T-helper 2 cell (primary cell): ENCODE results near the gene PNPO.

Experiments
- DNase-seq, 5 experiments: peaks; one replicate each; pipeline versions ENCODE4 v3.0.0 to v3.0.0-alpha.2; 2012 to 2022

Gene PNPO

DNA sequence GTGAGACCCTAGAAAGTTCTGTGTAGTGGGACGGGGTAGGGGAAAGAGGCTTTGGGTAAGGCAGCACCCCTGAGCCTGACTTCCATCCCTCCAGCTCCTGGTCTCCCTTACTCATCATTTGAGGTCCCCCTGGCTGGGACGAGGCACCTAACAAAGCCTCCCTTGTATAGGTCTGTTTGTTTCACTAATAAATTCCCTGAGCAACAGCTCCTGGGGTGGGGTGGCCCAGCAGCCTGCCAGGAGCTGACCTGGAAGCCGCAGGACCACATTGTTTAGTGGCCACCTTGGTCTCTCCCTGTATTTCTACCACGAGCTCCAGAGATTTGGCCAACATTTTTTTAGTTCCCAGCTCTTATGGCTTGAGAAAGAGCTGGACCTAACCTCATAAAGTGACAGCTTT, 9.1 kb downstream of the PNPO start:
- no peak for DNase-seq

GRCh38 chr17:47952171-47953021, 11.0 kb downstream of the PNPO start:
- DNase-seq = no peak

GRCh38 chr17:47953909-47954308, 12.5 kb downstream of the PNPO start:
- DNase-seq = no peak

GRCh38 chr17:47955497-47956461, 14.4 kb downstream of the PNPO start:
- DNase-seq = no peak

DNA sequence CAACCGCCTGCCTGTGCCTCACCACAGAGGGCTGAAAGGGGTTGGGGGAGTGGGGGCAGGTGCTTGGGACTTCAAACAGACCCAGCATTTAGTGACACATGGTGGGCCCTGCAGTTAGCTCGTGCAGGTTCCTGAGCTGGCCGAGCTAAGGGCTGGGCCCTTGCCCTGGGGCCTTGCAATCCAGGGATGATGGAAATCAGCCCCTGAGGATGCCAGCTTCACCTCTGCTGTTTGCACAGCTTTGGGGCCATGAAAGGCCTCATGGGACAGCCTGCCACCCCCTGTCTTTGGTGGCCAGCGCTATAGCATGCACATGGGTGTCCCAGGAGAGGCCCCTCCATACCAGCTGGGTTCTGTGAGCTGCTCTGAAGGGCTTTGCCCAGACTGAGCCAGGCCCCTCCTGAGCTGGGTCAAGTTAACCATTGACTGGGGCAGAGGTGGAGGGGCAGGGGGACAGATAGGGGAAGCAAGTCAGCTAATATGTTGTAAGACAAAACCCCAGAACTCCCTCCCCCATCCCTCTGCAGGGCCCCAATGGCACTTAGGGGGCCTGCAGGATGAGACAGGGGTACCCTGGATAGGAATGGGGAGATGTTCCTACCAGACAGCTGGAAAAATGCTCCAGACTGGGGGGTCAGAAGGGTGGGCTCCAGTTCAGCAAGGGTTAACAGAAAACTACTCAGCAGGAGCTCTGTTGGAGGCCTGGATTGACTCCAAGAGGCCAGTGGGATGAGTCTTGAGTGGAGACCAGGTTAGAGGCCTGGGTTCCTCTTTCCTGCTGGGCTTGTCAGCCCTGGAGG, 15.6 kb downstream of the PNPO start:
- no peak for DNase-seq

DNA sequence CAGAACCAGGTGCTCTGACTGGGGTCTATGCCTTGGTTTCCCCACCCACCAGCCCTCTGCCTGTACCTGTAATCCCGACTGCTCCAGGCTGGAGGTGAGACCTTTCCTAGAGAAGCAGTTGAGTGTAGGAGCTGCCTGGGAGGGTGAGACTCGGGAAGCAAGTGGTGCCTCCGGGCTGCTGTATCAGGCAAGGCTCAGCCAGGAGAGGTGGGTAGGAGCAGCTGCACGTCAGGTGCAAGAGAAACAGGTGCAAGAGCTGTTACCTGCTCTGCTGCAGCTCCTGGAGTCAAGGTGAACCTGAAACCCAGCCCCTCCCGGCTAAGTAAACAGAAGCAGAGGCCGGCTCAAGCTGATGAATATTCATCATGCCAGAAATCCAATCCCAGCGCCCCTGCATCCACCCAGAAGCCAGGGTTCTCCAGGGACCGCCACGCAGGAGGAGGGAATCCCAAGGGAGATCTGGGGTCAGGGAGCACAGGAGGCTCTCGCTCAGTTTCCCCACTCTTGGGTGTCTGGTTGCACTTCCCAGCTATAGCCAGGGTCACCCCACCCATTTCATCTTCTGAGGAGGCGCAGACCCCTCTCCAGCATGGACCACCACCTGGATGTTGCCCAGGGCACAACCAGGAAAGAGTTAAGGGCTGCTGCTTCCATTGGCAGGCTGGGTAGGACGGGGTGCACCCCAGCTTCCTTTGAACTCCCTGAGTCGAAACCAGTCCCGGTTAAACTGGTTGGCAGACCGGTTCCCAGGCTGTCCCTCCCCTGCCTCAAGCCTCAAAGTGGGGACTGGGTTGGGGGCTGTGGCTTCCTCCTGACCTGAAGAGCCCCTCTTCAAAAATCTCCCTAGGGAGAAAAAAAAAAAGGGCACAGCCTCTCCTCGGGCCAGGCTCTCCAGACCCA, 16.5 kb downstream of the PNPO start, which contains the start of gene PRR15L:
TSS of gene PRR15L (minus strand) at position 293 of the 900 bp plus-strand sequence. CDS start 4,649 bp downstream, outside the sequence.
- no peak for DNase-seq

GRCh38 chr17:47959825-47960655, 18.7 kb downstream of the PNPO start:
- no peak for DNase-seq

DNA sequence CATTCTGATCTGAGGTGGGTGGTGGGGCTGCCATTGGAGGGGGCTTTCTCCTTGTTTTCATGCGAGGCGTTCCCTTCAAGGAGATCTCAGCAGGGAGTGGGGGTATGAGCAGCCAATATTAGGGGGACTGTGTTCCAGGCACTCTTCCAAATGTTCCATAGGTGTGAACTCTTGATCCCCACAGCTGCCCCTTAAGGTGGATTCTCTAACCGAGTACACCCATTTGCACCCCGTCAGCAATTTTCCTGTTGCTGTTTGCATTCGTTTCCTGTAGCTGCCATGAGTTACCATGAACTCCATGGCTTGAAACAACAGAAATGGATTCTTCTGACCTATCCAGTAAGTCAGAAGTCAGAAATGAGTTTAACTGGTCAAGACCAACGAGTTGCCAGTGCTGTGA, 20.0 kb downstream of the PNPO start:
- no peak for DNase-seq

- DNase-seq = no peak
Measured at GRCh38 chr17:47962901-47963300, 21.5 kb downstream of the PNPO start.

DNA sequence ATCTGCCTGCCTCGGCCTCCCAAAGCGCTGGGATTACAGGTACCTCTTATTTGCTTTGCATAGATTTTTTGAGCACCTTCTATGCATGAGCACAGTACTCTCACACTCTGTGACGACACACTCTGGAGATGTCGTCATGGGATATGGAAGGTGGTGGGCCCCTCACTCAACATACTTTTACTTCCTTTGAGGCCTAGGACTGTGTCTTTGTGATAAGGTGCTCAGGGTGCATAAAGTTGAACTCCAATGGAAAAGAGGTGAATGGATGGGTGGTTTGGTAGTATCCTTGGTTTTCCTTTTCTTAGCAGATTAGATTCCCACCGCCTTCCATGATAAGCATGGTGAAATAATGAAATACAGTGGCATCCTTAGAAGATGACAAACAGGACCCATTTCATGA, 23.5 kb downstream of the PNPO start:
- DNase-seq = no peak

DNA sequence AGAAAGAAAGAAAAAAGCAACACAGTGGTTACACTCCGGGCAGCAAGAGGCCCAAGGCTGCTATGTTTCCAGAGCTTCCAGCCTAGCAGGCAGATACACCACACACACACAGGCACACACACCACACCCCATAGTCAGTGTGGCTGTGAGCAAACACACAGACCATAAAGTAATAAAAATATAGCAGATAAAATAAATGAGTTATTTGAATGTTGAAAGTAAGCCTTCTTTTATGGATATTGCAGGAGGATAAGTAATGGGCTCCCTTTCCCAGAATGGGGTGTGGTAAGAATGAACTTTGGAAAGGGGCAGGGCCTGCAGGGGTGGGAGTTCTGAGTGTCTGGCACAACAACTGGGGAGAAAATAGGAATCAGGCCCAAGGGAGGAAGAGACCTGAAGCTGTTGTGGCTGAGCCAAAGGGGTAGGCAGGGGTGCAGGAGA, 24.7 kb downstream of the PNPO start:
- no peak for DNase-seq

GRCh38 chr17:47967607-47968252, 26.4 kb downstream of the PNPO start:
- no peak for DNase-seq

DNA sequence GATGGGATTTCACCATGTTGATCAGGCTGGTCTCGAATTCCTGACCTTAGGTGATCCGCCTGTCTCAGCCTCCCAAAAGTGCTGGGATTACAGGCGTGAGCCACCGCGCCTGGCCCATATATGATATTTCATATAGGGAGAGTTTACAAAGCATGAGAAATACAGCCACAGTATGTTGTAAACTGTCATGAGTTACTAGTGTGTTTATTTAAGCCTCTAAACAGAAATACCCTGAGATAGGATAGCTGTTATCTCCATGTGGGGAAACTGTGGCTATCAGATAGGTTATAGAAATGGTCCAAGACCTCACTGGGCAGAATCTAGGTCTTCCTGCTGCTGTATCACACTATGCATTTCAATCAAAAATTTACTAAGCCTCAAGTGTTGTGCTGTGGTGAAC, 27.5 kb downstream of the PNPO start:
- no peak for DNase-seq

GRCh38 chr17:47969930-47970724, 28.8 kb downstream of the PNPO start:
- DNase-seq = no peak

DNA sequence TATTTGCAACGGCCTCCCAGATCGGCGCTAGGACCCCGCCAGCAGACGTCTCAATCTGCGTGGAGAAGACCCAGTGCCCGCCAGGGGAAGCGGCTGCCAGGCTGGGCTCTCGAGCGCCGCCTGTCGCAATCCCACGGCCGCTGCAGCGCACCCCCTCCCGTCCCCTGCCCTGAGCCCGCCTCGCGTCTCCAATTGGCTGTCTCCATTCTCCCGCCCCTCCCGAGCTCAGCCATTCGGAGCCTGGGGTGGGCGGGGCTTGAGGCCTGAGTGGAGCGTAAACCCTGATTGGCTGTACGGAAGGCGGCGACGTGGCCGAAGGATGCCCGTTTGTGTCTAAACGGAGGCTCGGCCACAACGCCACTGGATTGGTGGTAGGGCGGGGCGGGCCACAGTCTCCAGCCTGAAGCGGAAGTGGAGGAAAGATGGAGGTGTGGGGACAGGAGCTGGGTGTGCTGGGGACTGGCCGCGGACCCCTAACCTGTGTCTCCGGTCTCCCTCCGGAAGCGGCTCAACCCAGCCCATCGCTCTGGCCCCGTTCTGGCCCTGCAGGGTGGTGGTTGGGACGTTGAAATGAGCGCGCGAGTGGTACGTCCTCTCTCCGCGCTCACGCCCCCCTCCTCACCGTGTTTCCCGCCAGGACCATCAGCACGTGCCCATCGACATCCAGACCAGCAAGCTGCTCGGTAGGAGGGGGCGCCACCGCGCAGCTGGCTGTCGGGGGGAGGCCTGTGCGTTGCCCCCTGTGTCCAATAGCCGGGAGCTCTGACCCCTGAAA, 29.5 kb downstream of the PNPO start, which contains the start of gene CDK5RAP3:
TSS of gene CDK5RAP3 (plus strand) at position 389 of the 775 bp plus-strand sequence. CDS start at position 423, 34 bp downstream.
- DNase-seq = peak; percentile 96 to 99 (median 97)

DNA sequence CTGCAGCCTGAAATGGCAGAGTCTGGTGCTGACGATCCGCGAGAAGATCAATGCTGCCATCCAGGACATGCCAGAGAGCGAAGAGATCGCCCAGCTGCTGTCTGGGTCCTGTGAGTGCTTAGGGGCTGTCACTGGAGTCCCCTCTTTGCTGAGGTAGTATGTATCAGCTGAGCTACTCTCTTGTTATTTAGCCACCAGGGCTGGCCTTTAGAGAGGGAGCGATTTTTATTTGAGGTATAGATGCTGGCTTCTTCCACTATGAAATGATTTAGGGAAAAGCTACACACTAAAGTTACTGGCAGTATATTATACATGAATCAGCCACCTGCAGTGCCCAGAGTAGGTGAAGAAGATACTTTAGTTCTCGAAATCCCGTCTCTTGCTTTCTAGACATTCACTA, 32.2 kb downstream of the PNPO start:
- no peak for DNase-seq

DNA sequence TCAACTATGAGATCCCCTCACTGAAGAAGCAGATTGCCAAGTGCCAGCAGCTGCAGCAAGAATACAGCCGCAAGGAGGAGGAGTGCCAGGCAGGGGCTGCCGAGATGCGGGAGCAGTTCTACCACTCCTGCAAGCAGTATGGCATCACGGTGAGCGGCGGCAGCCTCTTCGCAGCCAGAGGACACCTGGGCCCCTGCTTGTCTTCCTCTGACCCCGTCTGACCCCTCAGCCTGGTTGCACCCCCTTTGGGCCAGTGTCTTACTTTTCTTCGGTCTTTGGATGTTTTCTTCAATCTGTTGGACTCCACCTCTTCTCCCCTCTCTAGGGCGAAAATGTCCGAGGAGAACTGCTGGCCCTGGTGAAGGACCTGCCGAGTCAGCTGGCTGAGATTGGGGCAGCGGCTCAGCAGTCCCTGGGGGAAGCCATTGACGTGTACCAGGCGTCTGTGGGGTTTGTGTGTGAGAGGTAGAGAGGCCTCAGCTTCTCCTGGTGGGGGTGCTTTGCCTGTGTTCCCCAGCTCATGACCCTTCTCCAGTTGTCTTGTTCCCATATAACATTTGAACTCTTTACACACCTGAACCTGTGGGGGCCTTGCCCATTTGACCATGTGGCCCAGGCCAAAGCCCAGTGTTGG, 33.9 kb downstream of the PNPO start:
- DNase-seq = no peak

DNA sequence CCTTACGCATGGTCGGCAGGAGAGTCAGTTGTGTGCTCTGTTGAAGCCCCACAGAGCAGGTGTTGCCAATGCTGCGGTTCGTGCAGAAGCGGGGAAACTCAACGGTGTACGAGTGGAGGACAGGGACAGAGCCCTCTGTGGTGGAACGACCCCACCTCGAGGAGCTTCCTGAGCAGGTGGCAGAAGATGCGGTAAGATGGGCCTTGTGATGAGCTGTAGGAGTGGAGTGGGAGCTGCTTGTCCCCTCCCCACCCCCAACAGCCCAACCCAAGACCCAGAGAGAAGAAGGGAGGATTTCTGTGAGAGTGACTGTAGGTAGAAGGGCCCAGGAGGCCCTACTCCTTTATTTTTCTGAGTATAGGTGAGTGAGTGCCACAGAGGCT, 34.4 kb downstream of the PNPO start:
- no peak for DNase-seq
